ENCODE measurements around the gene TNK1. TPM values are rescaled to one million over a fixed set of nuclear protein-coding genes. Genes with fewer than 3 reads are reported as not detected.
A peak's percentile ranks its signal among the peaks of the same experiment; 100 is the strongest.
"Not testable (repeated sequence)": the region's sequence is repeated elsewhere in the genome, so short reads cannot be mapped to it uniquely, and the experiment has no call there.

TNK1 gene
- total RNA-seq (2021; ENCODE audit: unreplicated experiment) (16.8 TPM), Bru-seq, nascent RNA (percentile 47 among the genes with signal in this experiment), BruChase-seq, experiment 1, labeled RNA remaining after a 6-hour chase (percentile 52 among the genes with signal in this experiment), BruChase-seq, experiment 2, labeled RNA remaining after a 2-hour chase (percentile 60 among the genes with signal in this experiment)
- 12.5 and 14.4 TPM in 2 replicates for polyA plus RNA-seq (2012)
- long read RNA-seq, partial matches to known transcripts = 13 of 22 reads
- long read RNA-seq, other reads (novel, unspliced or antisense) = 9 of 22 reads

- TF ChIP-seq POLR2A (IDR thresholded peaks at IDR 0.05; ENCODE audit: borderline replicate concordance, extremely low read depth, insufficient read depth, insufficient read length) = peak; percentile 76
- no peak for TF ChIP-seq EZH2 (IDR thresholded peaks at IDR 0.05)
- TF ChIP-seq POLR2AphosphoS5 (IDR thresholded peaks at IDR 0.05; ENCODE audit: low read depth, low read length) = peak; percentile 99
- TF ChIP-seq ZFX (IDR thresholded peaks at IDR 0.05) = peak; percentile 77
- H3K27me3 ChIP-seq (ENCODE audit: insufficient read depth, low read length) = no peaks in the 10 kb centered on the region
- no peaks in the 10 kb centered on the region for H4K20me1 ChIP-seq (ENCODE audit: insufficient read depth)
- peak; percentile 83 for ATAC-seq
- peak within 1 kb of the TSS; percentile 53 for H3K27ac ChIP-seq (ENCODE audit: low read depth, low read length)
- H2AFZ ChIP-seq (ENCODE audit: low read depth, low read length, poor library complexity, severe bottlenecking) = peak within 1 kb of the TSS; percentile 95
- POLR2A ChIA-PET = interaction anchor here (0.8 to 2.1 kb wide), 7 partner anchors 13 to 306 kb away, joined by 3 to 6 read pairs (median 3); partner anchors contain the start of genes PLSCR3, TMEM256 and TP53
- BruUV-seq (replicated peaks) = no TSS peak
- peak within 1 kb of the TSS; percentile 87 for H3K4me2 ChIP-seq (ENCODE audit: low read length)
- H3K4me1 ChIP-seq (ENCODE audit: control insufficient read depth in 1 of 2, insufficient read depth in 2 of 2, low read length in 2 of 2) = peaks cover 8 to 26% of the 10 kb centered on the region in 2 experiments; a peak in 3 of 4 replicates
- H3K9me3 ChIP-seq (ENCODE audit: control insufficient read depth in 1 of 2, insufficient read depth in 1 of 2, low read depth in 1 of 2, low read length in 2 of 2) = 0 out of 4 replicates have a peak, but pooled peaks cover 0 to 7% of the 10 kb centered on the region in 2 experiments
- peaks cover 0 to 9% of the 10 kb centered on the region in 2 experiments; a peak in 1 of 4 replicates for H3K36me3 ChIP-seq (ENCODE audit: control insufficient read depth in 1 of 2, insufficient read depth in 2 of 2, low read length in 2 of 2)
- peak within 1 kb of the TSS; percentile 89 for H3K9ac ChIP-seq (ENCODE audit: low read length)
- intact Hi-C loops (cut with micrococcal nuclease) = no loop called here
- no peak for DNase-seq (ENCODE audit: low read depth, low spot score)
- peaks cover 8% of the 10 kb centered on the region; the same call in 1 of the 2 replicates for H3K79me2 ChIP-seq (ENCODE audit: insufficient read depth, low read length)
- RAD21 ChIA-PET (ENCODE audit: low non-redundant PET in 1 of 2, low total read pairs in 2 of 2, uncharacterized antibody in 2 of 2, unreplicated experiment in 2 of 2) = no interaction called here
- H3K4me3 ChIP-seq (replicated peaks in 1 of 2; ENCODE audit: low read depth in 1 of 2, low read length in 2 of 2) = peak within 1 kb of the TSS; percentile 84 to 96
- H3K9me2 ChIP-seq (ENCODE audit: insufficient read depth) = no peaks in the 10 kb centered on the region
- CTCF ChIA-PET = interaction anchor here (1.0 to 1.9 kb wide), 6 partner anchors 13 to 179 kb away, joined by 3 to 5 read pairs (median 4); partner anchors contain the start of genes PLSCR3 and TMEM256
These were observed at the start of gene TNK1 for GRCh38 chr17:7380855-7381683. TSS of gene TNK1 (plus strand) at chr17:7381089. CDS start at chr17:7382927, 1,838 bp downstream.

GRCh38 chr17:7332111-7332510 is 48.8 kb upstream of the TNK1 start:
- RAD21 ChIA-PET (ENCODE audit: low non-redundant PET in 1 of 2, low total read pairs in 2 of 2, uncharacterized antibody in 2 of 2, unreplicated experiment in 2 of 2) = no interaction called here
- peaks cover 19% of the 10 kb centered on the region; the same call in 1 of the 2 replicates for H3K79me2 ChIP-seq (ENCODE audit: insufficient read depth, low read length)

GRCh38 chr17:7332600-7333069 is 48.3 kb upstream of the TNK1 start:
- H3K9me3 ChIP-seq (ENCODE audit: control insufficient read depth in 1 of 2, insufficient read depth in 1 of 2, low read depth in 1 of 2, low read length in 2 of 2); CTCF ChIA-PET; BruUV-seq (replicated peaks); POLR2A ChIA-PET; H3K9ac ChIP-seq (ENCODE audit: low read length); H3K9me2 ChIP-seq (ENCODE audit: insufficient read depth); RAD21 ChIA-PET (ENCODE audit: low non-redundant PET in 1 of 2, low total read pairs in 2 of 2, uncharacterized antibody in 2 of 2, unreplicated experiment in 2 of 2); H3K4me2 ChIP-seq (ENCODE audit: low read length); H3K27me3 ChIP-seq (ENCODE audit: insufficient read depth, low read length); H3K4me3 ChIP-seq (replicated peaks in 1 of 2; ENCODE audit: low read depth in 1 of 2, low read length in 2 of 2); H4K20me1 ChIP-seq (ENCODE audit: insufficient read depth); ATAC-seq; H2AFZ ChIP-seq (ENCODE audit: low read depth, low read length, poor library complexity, severe bottlenecking); H3K36me3 ChIP-seq (ENCODE audit: control insufficient read depth in 1 of 2, insufficient read depth in 2 of 2, low read length in 2 of 2); intact Hi-C loops (cut with micrococcal nuclease); H3K27ac ChIP-seq (ENCODE audit: low read depth, low read length); DNase-seq (ENCODE audit: low read depth, low spot score): not testable (repeated sequence)
- Histone ChIP-seq H3K4me1 (ENCODE audit: control insufficient read depth in 1 of 2, insufficient read depth in 2 of 2, low read length in 2 of 2) (peaks cover 3 to 33% of the 10 kb centered on the region in 2 experiments; a peak in 3 of 4 replicates), H3K79me2 (ENCODE audit: insufficient read depth, low read length) (peaks cover 13% of the 10 kb centered on the region; the same call in 1 of the 2 replicates)

More at GRCh38 chr17:7332111-7332510, 48.8 kb upstream of the TNK1 start:
- ChIA-PET CTCF (no interaction called here), POLR2A (no interaction called here)
- DNase-seq (ENCODE audit: low read depth, low spot score) = no peak
- Histone ChIP-seq H3K27ac (ENCODE audit: low read depth, low read length) (no peak overlapping the region), H4K20me1 (ENCODE audit: insufficient read depth) (no peaks in the 10 kb centered on the region), H2AFZ (ENCODE audit: low read depth, low read length, poor library complexity, severe bottlenecking) (no peak overlapping the region), H3K27me3 (ENCODE audit: insufficient read depth, low read length) (no peaks in the 10 kb centered on the region), H3K9me3 (ENCODE audit: control insufficient read depth in 1 of 2, insufficient read depth in 1 of 2, low read depth in 1 of 2, low read length in 2 of 2) (no peaks in the 10 kb centered on the region), H3K4me2 (ENCODE audit: low read length) (no peak overlapping the region), H3K4me3 (replicated peaks in 1 of 2; ENCODE audit: low read depth in 1 of 2, low read length in 2 of 2) (no peak overlapping the region), H3K9me2 (ENCODE audit: insufficient read depth) (no peaks in the 10 kb centered on the region), H3K4me1 (ENCODE audit: control insufficient read depth in 1 of 2, insufficient read depth in 2 of 2, low read length in 2 of 2) (peaks cover 3 to 34% of the 10 kb centered on the region in 2 experiments; a peak in 3 of 4 replicates), H3K9ac (ENCODE audit: low read length) (no peak overlapping the region), H3K36me3 (ENCODE audit: control insufficient read depth in 1 of 2, insufficient read depth in 2 of 2, low read length in 2 of 2) (no peaks in the 10 kb centered on the region; a peak in 1 of 4 replicates)
- no TSS peak for BruUV-seq (replicated peaks)
- TF ChIP-seq ZNF274 (IDR thresholded peaks at IDR 0.05; ENCODE audit: low read depth, low read length) (no peak), ATF3 (IDR thresholded peaks at IDR 0.05) (no peak), ELF1 (IDR thresholded peaks at IDR 0.05; ENCODE audit: borderline replicate concordance, low read depth) (no peak), POLR2A (IDR thresholded peaks at IDR 0.05; ENCODE audit: borderline replicate concordance, extremely low read depth, insufficient read depth, insufficient read length) (no peak), EZH2 (IDR thresholded peaks at IDR 0.05) (no peak)
- no peak for ATAC-seq
- intact Hi-C loops (cut with micrococcal nuclease) = no loop called here

All from HCT116 (cell line).